NCI-H2196 treated with DMSO at 0.1 percent for 48 hours (cell line): ENCODE measurements around the gene MAPKAP1.

Experiments used
- DNase-seq: peaks from one replicate; lab custom pipeline; 2025; ENCODE audit not compliant: unreplicated experiment; lab: John Stamatoyannopoulos, UW

Gene MAPKAP1

GRCh38 chr9:125646217-125646616 is 60.8 kb downstream of the MAPKAP1 start:
- DNase-seq: no peak

- DNase-seq: no peak
Measured at GRCh38 chr9:125644819-125645507, 62.0 kb downstream of the MAPKAP1 start.

- no peak for DNase-seq
Measured at GRCh38 chr9:125642311-125642710, 64.7 kb downstream of the MAPKAP1 start.

- no peak for DNase-seq
Measured at GRCh38 chr9:125639057-125639456, 68.0 kb downstream of the MAPKAP1 start.

GRCh38 chr9:125638239-125639045 is 68.6 kb downstream of the MAPKAP1 start:
- no peak for DNase-seq

GRCh38 chr9:125637241-125637640 is 69.8 kb downstream of the MAPKAP1 start:
- no peak for DNase-seq

- no peak for DNase-seq
Measured at GRCh38 chr9:125635888-125636287, 71.1 kb downstream of the MAPKAP1 start.

GRCh38 chr9:125634040-125634717 is 72.8 kb downstream of the MAPKAP1 start:
- DNase-seq: no peak

- no peak for DNase-seq
Measured at GRCh38 chr9:125633116-125633745, 73.8 kb downstream of the MAPKAP1 start.

- DNase-seq: no peak
Measured at GRCh38 chr9:125632321-125633115, 74.5 kb downstream of the MAPKAP1 start.

GRCh38 chr9:125631391-125632085 is 75.5 kb downstream of the MAPKAP1 start:
- no peak for DNase-seq

- no peak for DNase-seq
Measured at GRCh38 chr9:125630436-125630835, 76.6 kb downstream of the MAPKAP1 start.

- no peak for DNase-seq
Measured at GRCh38 chr9:125629446-125629845, 77.6 kb downstream of the MAPKAP1 start.

- no peak for DNase-seq
Measured at GRCh38 chr9:125626187-125626586, 80.8 kb downstream of the MAPKAP1 start.

- DNase-seq: no peak
Measured at GRCh38 chr9:125621170-125621569, 85.8 kb downstream of the MAPKAP1 start.

GRCh38 chr9:125620216-125620615 is 86.8 kb downstream of the MAPKAP1 start:
- DNase-seq: no peak

- DNase-seq: no peak
Measured at GRCh38 chr9:125617087-125617486, 89.9 kb downstream of the MAPKAP1 start.

- no peak for DNase-seq
Measured at GRCh38 chr9:125613141-125613540, 93.9 kb downstream of the MAPKAP1 start.

- no peak for DNase-seq
Measured at GRCh38 chr9:125612616-125613015, 94.4 kb downstream of the MAPKAP1 start.
